IMR-90 (cell line): ENCODE results near the gene ING2. TPM values are rescaled to one million over a fixed set of nuclear protein-coding genes. Genes with fewer than 3 reads are reported as not detected.
A peak's percentile ranks its signal among the peaks of the same experiment; 100 is the strongest.

Experiments
- ATAC-seq: fragments of 200-7000 bp; cut with Tn5 transposase; 2 replicates; pipeline ENCODE4 v1.9.1; 2020; ENCODE audit warnings: low read depth, mild to moderate bottlenecking, moderate library complexity
- BruUV-seq: library from RNA; stranded (reverse); fragments of 400-500 nt; replicated peaks from 2 replicates; lab custom pipeline; 2021; lab: Mats Ljungman, UMichigan
- CTCF ChIA-PET: fragments of 300-600 bp; formaldehyde crosslinking; extraction: SDS; loops from one replicate; lab custom pipeline; 2021; ENCODE audit warnings: antibody characterized with exemption; lab: Yijun Ruan, JAX
- POLR2A ChIA-PET: fragments of 300-600 bp; sonication (Branson Sonifier 250); formaldehyde crosslinking; loops from one replicate; lab custom pipeline; 2022; ENCODE audit warnings: antibody characterized with exemption; ENCODE audit not compliant: unreplicated experiment; lab: Charles Lee
- DNase-seq: peaks from one replicate; pipeline ENCODE4 v3.0.0; 2013
- H2AFZ ChIP-seq: replicated peaks from 2 replicates; pipeline ENCODE3; 2013; ENCODE audit warnings: low read length, mild to moderate bottlenecking; ENCODE audit not compliant: poor library complexity
- H2AK5ac ChIP-seq: 2 replicates; pipeline ENCODE4 v1.6.1; 2013; ENCODE audit warnings: low read depth, low read length, inconsistent platforms
- H2AK9ac ChIP-seq: replicated peaks from 2 replicates; pipeline ENCODE3; 2013; ENCODE audit warnings: mild to moderate bottlenecking, low read depth, low read length, moderate library complexity; ENCODE audit not compliant: poor library complexity
- H2BK120ac ChIP-seq: 2 replicates; pipeline ENCODE4 v1.6.1; 2013; ENCODE audit warnings: low read depth, low read length, inconsistent platforms
- H2BK15ac ChIP-seq: 3 replicates; pipeline ENCODE4 v1.6.1; 2013; ENCODE audit warnings: low read depth, low read length, inconsistent platforms
- H2BK20ac ChIP-seq: 2 replicates; pipeline ENCODE4 v1.6.1; 2013; ENCODE audit warnings: low read depth, mild to moderate bottlenecking, inconsistent platforms, low read length, moderate library complexity
- H2BK5ac ChIP-seq: 2 replicates; pipeline ENCODE4 v1.6.1; 2013; ENCODE audit warnings: mild to moderate bottlenecking, low read depth, low read length, inconsistent platforms; ENCODE audit not compliant: poor library complexity, severe bottlenecking
- H3K14ac ChIP-seq: replicated peaks from 2 replicates; pipeline ENCODE4 v1.6.1; 2013; ENCODE audit warnings: low read depth, low read length, inconsistent platforms
- H3K18ac ChIP-seq: 2 replicates; pipeline ENCODE4 v1.6.1; 2013; ENCODE audit warnings: low read depth, low read length, control low read depth
- H3K23ac ChIP-seq: 2 replicates; pipeline ENCODE4 v1.6.1; 2013; ENCODE audit warnings: low read depth, low read length, inconsistent platforms
- H3K27ac ChIP-seq: 2 replicates; pipeline ENCODE4 v1.5.1; 2013; ENCODE audit warnings: mild to moderate bottlenecking, control low read depth, low read length; ENCODE audit not compliant: insufficient read depth
- H3K27me3 ChIP-seq: 2 replicates; pipeline ENCODE4 v1.6.1; 2013; ENCODE audit warnings: low read length; ENCODE audit not compliant: control insufficient read depth, insufficient read depth
- H3K36me3 ChIP-seq: 2 replicates; pipeline ENCODE4 v1.6.1; 2013; ENCODE audit warnings: low read length, mixed read lengths; ENCODE audit not compliant: control insufficient read depth, insufficient read depth
- H3K4ac ChIP-seq: 2 replicates; pipeline ENCODE4 v1.6.1; 2013; ENCODE audit warnings: low read depth, low read length, inconsistent platforms
- H3K4me1 ChIP-seq: 2 replicates; pipeline ENCODE4 v1.6.1; 2013; ENCODE audit warnings: low read length, mixed read lengths; ENCODE audit not compliant: control insufficient read depth, insufficient read depth
- H3K4me2 ChIP-seq: 2 replicates; pipeline ENCODE4 v1.6.1; 2013; ENCODE audit warnings: low read depth, mild to moderate bottlenecking, control low read depth, low read length, moderate library complexity
- H3K4me3 ChIP-seq: 2 replicates; pipeline ENCODE4 v1.5.1; 2013; ENCODE audit warnings: low read depth, mild to moderate bottlenecking, control low read depth, low read length, moderate library complexity; ENCODE audit not compliant: insufficient read depth
- H3K56ac ChIP-seq: 2 replicates; pipeline ENCODE4 v1.6.1; 2013; ENCODE audit warnings: low read length, inconsistent platforms; ENCODE audit not compliant: insufficient read depth; ENCODE audit errors: extremely low read depth
- H3K79me1 ChIP-seq, 2 experiments: 2 replicates each; pipeline ENCODE4 v1.6.1; 2013; ENCODE audit warnings: low read length in 2 of 2, inconsistent platforms in 1 of 2, low read depth in 1 of 2
- H3K9ac ChIP-seq: 2 replicates; pipeline ENCODE4 v1.6.1; 2013; ENCODE audit warnings: low read depth, low read length, control low read depth
- H3K9me1 ChIP-seq: 2 replicates; pipeline ENCODE4 v1.6.1; 2013; ENCODE audit warnings: low read length, inconsistent platforms; ENCODE audit not compliant: insufficient read depth
- H3K9me3 ChIP-seq: 2 replicates; pipeline ENCODE4 v1.6.1; 2013; ENCODE audit warnings: low read length; ENCODE audit not compliant: control insufficient read depth, insufficient read depth
- H4K20me1 ChIP-seq: 2 replicates; pipeline ENCODE4 v1.6.1; 2013; ENCODE audit warnings: low read length, inconsistent platforms; ENCODE audit not compliant: insufficient read depth
- H4K5ac ChIP-seq: 2 replicates; pipeline ENCODE4 v1.6.1; 2013; ENCODE audit warnings: mild to moderate bottlenecking, low read depth, low read length, control low read depth
- H4K8ac ChIP-seq, 2 experiments: 2 replicates each; pipeline ENCODE4 v1.6.1; 2013; ENCODE audit warnings: low read depth in 2 of 2, low read length in 2 of 2, control low read depth in 1 of 2, inconsistent platforms in 1 of 2
- H4K91ac ChIP-seq: 2 replicates; pipeline ENCODE4 v1.6.1; 2013; ENCODE audit warnings: low read depth, low read length, inconsistent platforms; ENCODE audit not compliant: insufficient read depth
- BHLHE40 ChIP-seq: fragments of 150-350 bp; IDR thresholded peaks from 2 replicates; pipeline ENCODE4 v1.6.1; 2016; ENCODE audit warnings: mild to moderate bottlenecking, low read depth, low read length
- CHD1 ChIP-seq: IDR thresholded peaks from 2 replicates; pipeline ENCODE4 v1.6.1; 2012; ENCODE audit warnings: low read depth, low read length, improper control_type of control experiment
- FOS ChIP-seq: fragments of 150-350 bp; IDR thresholded peaks from 2 replicates; pipeline ENCODE4 v1.6.1; 2016; ENCODE audit warnings: low read depth, low read length
- MAZ ChIP-seq: IDR thresholded peaks from 2 replicates; pipeline ENCODE4 v1.6.1; 2012; ENCODE audit warnings: low read depth, mild to moderate bottlenecking, low read length, improper control_type of control experiment, moderate library complexity, borderline replicate concordance
- POLR2A ChIP-seq: IDR thresholded peaks from 2 replicates; pipeline ENCODE4 v1.6.1; 2012; ENCODE audit warnings: mild to moderate bottlenecking, low read depth, low read length
- WGBS, 2 experiments: methylation state at CpG; one replicate each; pipeline versions ENCODE4 v1.1.5 to v1.1.7; 2013; ENCODE audit warnings: missing lambda C conversion rate in 2 of 2; ENCODE audit not compliant: insufficient read length in 1 of 2; ENCODE audit errors: extremely low coverage in 2 of 2; 5-methylcytosine and 5-hydroxymethylcytosine counted together
- dilution Hi-C: fragments of 300-500 bp; cut with HindIII; formaldehyde crosslinking; loops from one replicate; pipeline ENCODE4 v1.14.3; 2018; ENCODE audit warnings: low sequenced_read_pairs; ENCODE audit not compliant: unreplicated experiment
- in situ Hi-C: fragments of 300-500 bp; cut with MboI; formaldehyde crosslinking; loops from 3 replicates; pipeline ENCODE4 v1.14.3; 2019; ENCODE audit warnings: low sequenced_read_pairs, inconsistent platforms, mixed read lengths
- intact Hi-C: fragments of 100-400 bp; cut with micrococcal nuclease; formaldehyde crosslinking; loops from 2 replicates; pipeline ENCODE4 v1.10.0; 2022
- polyA plus RNA-seq, 3 experiments: library from polyadenylated mRNA; depleted of rRNA; stranded (reverse); fragments of >200 nt; gene quantifications; 2 replicates each; pipeline ENCODE4 v1.2.3, GENCODE V29; 2012; ENCODE audit warnings: low replicate concordance in 1 of 3
- total RNA-seq: library from RNA; depleted of rRNA; stranded (reverse); fragments of >200 nt; gene quantifications from 2 replicates; pipeline ENCODE4 v1.2.3, GENCODE V29; 2012
- TF ChIP-seq, protein P1 (sequence below): conservative IDR thresholded peaks from 2 replicates; pipeline ENCODE4 v1.5.1; 2012; ENCODE audit warnings: mild to moderate bottlenecking, low read depth, low read length, improper control_type of control experiment

The ING2 gene
- total and polyA plus RNA-seq, 2 of the 4 experiments (the other 2 are of a cell fraction), result 2.5 to 9.5 TPM

DNA sequence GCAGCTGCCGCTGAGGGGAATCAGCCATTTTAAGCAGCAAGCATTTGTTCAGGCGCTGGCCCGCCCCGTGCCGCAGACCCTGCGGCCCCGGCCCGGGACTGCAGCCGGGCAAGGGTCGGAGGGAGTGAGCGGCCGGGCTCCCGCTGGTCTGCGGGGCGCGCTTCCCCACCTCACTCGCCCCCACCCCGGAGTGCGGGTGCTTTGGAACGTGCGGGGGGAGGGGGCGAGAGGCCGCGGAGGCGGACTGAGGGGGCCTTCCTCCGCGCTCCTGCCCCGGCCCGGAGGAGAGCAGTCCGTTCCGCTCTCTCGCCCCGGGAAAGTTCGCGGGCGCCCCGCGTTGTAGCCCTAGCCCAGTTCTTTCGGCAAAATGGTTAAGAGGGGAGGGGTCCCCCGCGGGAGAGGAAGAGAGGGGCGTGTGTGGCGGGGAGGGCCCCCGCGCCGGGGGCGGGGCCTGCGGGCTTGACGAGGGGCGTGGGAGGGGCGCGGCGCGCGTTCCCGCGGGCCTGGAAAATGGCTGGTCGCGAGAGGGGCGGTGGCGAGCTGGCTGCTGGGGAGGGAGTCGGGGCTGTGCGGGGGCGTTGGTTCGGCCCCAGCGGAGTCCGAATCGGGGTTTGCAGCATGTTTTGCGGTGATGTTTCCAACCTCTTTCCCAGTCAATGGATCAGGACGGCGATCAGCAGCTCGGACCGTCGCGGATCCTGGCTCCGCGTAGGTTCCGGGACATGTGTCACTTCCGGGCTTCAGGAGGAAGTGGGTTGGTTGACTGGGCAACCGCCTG is 942 bp downstream of the ING2 start:
- no peak overlapping the region for H3K4me2 ChIP-seq
- POLR2A ChIA-PET, result no interaction called here
- H2BK5ac ChIP-seq, result peak overlapping the region; percentile 95
- H3K9me1 ChIP-seq, result no peaks in the 10 kb centered on the region
- peak overlapping the region; percentile 99 for H3K27ac ChIP-seq
- H3K14ac ChIP-seq, result peak overlapping the region; percentile 97
- peak overlapping the region; percentile 91 for H3K4me3 ChIP-seq
- peak overlapping the region; percentile 92; the same call in 1 of the 2 replicates for H3K56ac ChIP-seq
- H2AK5ac ChIP-seq, result no peak overlapping the region
- TF ChIP-seq CHD1 (no peak), FOS (0 out of 2 replicates have a peak, but pooled peaks have one; percentile 3), POLR2A (peak; percentile 77), MAZ (peak; percentile 83), BHLHE40 (peak; percentile 24; the same call in 1 of the 2 replicates)
- TF ChIP-seq, protein P1, sequence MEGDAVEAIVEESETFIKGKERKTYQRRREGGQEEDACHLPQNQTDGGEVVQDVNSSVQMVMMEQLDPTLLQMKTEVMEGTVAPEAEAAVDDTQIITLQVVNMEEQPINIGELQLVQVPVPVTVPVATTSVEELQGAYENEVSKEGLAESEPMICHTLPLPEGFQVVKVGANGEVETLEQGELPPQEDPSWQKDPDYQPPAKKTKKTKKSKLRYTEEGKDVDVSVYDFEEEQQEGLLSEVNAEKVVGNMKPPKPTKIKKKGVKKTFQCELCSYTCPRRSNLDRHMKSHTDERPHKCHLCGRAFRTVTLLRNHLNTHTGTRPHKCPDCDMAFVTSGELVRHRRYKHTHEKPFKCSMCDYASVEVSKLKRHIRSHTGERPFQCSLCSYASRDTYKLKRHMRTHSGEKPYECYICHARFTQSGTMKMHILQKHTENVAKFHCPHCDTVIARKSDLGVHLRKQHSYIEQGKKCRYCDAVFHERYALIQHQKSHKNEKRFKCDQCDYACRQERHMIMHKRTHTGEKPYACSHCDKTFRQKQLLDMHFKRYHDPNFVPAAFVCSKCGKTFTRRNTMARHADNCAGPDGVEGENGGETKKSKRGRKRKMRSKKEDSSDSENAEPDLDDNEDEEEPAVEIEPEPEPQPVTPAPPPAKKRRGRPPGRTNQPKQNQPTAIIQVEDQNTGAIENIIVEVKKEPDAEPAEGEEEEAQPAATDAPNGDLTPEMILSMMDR, result no peak
- H4K5ac ChIP-seq, result peak overlapping the region; percentile 92
- H3K23ac ChIP-seq, result peak overlapping the region; percentile 97
- dilution Hi-C loops (no loop called here), intact Hi-C loops (loop anchor here (2.0 to 5.0 kb wide), 3 partner anchors 57 to 132 kb away; no protein-coding TSS in a partner anchor), in situ Hi-C loops (no loop called here)
- no peaks in the 10 kb centered on the region for H3K27me3 ChIP-seq
- H2AFZ ChIP-seq, result peak overlapping the region; percentile 99
- DNase-seq (peak; percentile 84), ATAC-seq (peak; percentile 28)
- H4K91ac ChIP-seq, result peak overlapping the region; percentile 89
- peak overlapping the region; percentile 92 for H2BK120ac ChIP-seq
- 1% methylated on average over 14 of the region's 80 CpGs; no CpG with 5 or more reads in 1 of the 2 experiments for WGBS, 2 experiments
- H3K18ac ChIP-seq, result peak overlapping the region; percentile 86; the same call in 1 of the 2 replicates
- H3K4ac ChIP-seq, result peak overlapping the region; percentile 98
- H3K4me1 ChIP-seq, result peaks cover 2% of the 10 kb centered on the region; the same call in 1 of the 2 replicates
- no TSS peak for BruUV-seq
- peaks cover 11% of the 10 kb centered on the region for H4K20me1 ChIP-seq
- no peak overlapping the region; the same call in 2 of the 3 replicates for H2BK15ac ChIP-seq
- peaks cover 2% of the 10 kb centered on the region; the same call in 1 of the 2 replicates for H3K36me3 ChIP-seq
- peak overlapping the region; percentile 97 for H2AK9ac ChIP-seq
- H3K79me1 ChIP-seq, result peaks cover 7 to 43% of the 10 kb centered on the region in 2 experiments
- H3K9me3 ChIP-seq, result no peaks in the 10 kb centered on the region
- CTCF ChIA-PET, result no interaction called here
- H4K8ac ChIP-seq, result peak overlapping the region; percentile 88 to 94
- H3K9ac ChIP-seq, result peak overlapping the region; percentile 99
- peak overlapping the region; percentile 69; the same call in 1 of the 2 replicates for H2BK20ac ChIP-seq
